ENCODE results near the gene PSMB9. TPM values are rescaled to one million over a fixed set of nuclear protein-coding genes. Genes with fewer than 3 reads are reported as not detected.

The PSMB9 gene
- total RNA-seq, 1 experiment from 2014 or later, result 120 TPM

DNA sequence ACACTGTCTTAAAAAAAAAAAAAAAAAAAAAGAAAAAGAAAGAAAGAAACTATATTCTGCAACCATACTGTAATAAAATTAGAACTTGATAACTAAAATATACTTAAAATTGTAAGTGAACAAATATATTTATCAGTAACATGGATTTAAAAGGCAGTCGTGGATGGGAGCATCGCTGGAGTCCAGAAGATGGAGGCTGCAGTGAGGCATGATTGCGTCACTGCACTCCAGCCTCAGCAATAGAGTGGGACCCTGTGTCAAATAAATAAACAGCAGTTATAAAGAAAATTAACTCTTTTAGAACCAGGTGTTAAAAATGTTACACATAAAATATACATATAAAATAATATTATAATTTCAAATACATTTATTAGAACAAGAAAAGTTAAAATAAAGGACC, 8.7 kb downstream of the PSMB9 start:
- H3K9me3 Mint-ChIP-seq (ENCODE audit: low read depth, unreplicated experiment), result no peaks in the 10 kb centered on the region
- H3K36me3 Mint-ChIP-seq (ENCODE audit: insufficient read depth, unreplicated experiment), result peaks cover 7% of the 10 kb centered on the region
- BruUV-seq (replicated peaks), result no TSS peak
- TF ChIP-seq, protein P1, sequence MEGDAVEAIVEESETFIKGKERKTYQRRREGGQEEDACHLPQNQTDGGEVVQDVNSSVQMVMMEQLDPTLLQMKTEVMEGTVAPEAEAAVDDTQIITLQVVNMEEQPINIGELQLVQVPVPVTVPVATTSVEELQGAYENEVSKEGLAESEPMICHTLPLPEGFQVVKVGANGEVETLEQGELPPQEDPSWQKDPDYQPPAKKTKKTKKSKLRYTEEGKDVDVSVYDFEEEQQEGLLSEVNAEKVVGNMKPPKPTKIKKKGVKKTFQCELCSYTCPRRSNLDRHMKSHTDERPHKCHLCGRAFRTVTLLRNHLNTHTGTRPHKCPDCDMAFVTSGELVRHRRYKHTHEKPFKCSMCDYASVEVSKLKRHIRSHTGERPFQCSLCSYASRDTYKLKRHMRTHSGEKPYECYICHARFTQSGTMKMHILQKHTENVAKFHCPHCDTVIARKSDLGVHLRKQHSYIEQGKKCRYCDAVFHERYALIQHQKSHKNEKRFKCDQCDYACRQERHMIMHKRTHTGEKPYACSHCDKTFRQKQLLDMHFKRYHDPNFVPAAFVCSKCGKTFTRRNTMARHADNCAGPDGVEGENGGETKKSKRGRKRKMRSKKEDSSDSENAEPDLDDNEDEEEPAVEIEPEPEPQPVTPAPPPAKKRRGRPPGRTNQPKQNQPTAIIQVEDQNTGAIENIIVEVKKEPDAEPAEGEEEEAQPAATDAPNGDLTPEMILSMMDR (IDR thresholded peaks at IDR 0.05; ENCODE audit: unreplicated experiment), result no peak
- CTCF ChIA-PET, result interaction anchor here (0.6 to 2.7 kb wide), 2 partner anchors 24 to 54 kb away, joined by 4 to 35 read pairs; partner anchors contain the start of gene TAP2
- no peaks in the 10 kb centered on the region for H3K27me3 Mint-ChIP-seq (ENCODE audit: unreplicated experiment)
- no peak for DNase-seq
- H3K4me1 Mint-ChIP-seq (ENCODE audit: low read depth, unreplicated experiment), result peaks cover 21% of the 10 kb centered on the region
- H3K27ac Mint-ChIP-seq (ENCODE audit: unreplicated experiment), result no peak overlapping the region
- intact Hi-C loops (cut with micrococcal nuclease; ENCODE audit: unreplicated experiment), result loop anchor here (10.0 kb wide), 1 partner anchor 448 kb away; no protein-coding TSS in a partner anchor
- no peak overlapping the region for H3K4me3 Mint-ChIP-seq (ENCODE audit: low read depth, unreplicated experiment)

DNA sequence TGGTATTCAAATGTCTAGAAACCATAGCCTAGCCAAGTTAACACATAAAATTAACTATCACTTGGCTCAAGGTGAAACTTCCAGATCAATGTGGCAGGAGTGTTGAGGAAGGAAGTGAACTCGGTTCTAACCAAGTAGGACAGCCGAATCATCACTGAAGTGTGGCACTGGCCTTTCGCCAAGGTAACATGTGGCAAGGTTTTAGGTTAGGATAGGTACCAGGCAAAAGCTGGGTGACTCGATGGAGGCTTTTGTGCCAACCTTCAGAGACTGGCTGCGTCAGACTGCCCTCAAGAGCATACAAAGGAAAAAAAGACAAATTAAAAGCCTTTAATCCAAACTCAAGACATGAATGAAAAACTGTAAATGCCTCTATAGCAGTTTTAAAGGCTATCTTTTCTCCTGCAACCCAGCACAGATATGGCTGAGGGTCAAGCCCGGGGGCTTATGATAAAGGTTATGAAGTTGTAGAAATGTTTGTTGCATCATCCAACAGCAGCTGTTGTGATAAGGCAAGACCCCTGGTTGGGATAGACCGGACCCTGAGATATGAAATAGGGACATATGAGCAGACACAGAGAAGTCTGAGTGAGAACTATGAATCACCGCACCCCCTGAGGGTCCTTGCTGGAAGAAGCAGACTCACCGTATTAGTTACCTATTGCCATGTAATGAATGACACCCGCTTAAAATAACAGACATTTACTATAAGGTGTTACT, 11.9 kb downstream of the PSMB9 start:
- H3K36me3 Mint-ChIP-seq (ENCODE audit: insufficient read depth, unreplicated experiment), result peaks cover 7% of the 10 kb centered on the region
- intact Hi-C loops (cut with micrococcal nuclease; ENCODE audit: unreplicated experiment), result loop anchor here (5.0 to 10.0 kb wide), 3 partner anchors 69 to 451 kb away; no protein-coding TSS in a partner anchor
- no peak overlapping the region for H3K27ac Mint-ChIP-seq (ENCODE audit: unreplicated experiment)
- TF ChIP-seq, protein P1 (IDR thresholded peaks at IDR 0.05; ENCODE audit: unreplicated experiment), result no peak
- DNase-seq, result no peak
- peaks cover 16% of the 10 kb centered on the region for H3K27me3 Mint-ChIP-seq (ENCODE audit: unreplicated experiment)
- H3K4me3 Mint-ChIP-seq (ENCODE audit: low read depth, unreplicated experiment), result no peak overlapping the region
- CTCF ChIA-PET, result no interaction called here
- H3K9me3 Mint-ChIP-seq (ENCODE audit: low read depth, unreplicated experiment), result no peaks in the 10 kb centered on the region
- BruUV-seq (replicated peaks), result no TSS peak
- peaks cover 25% of the 10 kb centered on the region for H3K4me1 Mint-ChIP-seq (ENCODE audit: low read depth, unreplicated experiment)

DNA sequence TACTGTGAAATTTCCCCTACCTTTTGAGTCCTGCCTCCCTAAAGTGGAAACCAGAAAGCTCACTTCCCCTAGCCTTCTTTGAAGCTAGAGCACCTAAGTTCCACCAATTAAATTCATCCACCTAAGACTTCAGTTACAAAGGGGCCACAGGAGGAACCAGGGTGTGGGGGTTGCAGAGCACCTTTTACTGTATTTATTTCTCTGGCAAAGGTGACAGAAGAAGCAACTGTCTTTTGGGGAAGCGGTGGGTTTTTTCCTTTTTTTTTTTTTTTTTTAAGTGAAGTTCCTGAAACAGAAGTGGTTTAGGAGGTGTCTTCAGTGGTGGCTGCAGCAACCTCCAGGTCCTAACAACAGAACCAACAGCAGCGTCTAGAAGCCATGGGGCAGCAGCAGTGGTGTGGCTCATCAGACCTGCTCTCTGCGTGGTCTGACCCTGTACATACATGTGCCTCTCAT, 13.1 kb downstream of the PSMB9 start:
- peaks cover 26% of the 10 kb centered on the region for H3K27me3 Mint-ChIP-seq (ENCODE audit: unreplicated experiment)

DNA sequence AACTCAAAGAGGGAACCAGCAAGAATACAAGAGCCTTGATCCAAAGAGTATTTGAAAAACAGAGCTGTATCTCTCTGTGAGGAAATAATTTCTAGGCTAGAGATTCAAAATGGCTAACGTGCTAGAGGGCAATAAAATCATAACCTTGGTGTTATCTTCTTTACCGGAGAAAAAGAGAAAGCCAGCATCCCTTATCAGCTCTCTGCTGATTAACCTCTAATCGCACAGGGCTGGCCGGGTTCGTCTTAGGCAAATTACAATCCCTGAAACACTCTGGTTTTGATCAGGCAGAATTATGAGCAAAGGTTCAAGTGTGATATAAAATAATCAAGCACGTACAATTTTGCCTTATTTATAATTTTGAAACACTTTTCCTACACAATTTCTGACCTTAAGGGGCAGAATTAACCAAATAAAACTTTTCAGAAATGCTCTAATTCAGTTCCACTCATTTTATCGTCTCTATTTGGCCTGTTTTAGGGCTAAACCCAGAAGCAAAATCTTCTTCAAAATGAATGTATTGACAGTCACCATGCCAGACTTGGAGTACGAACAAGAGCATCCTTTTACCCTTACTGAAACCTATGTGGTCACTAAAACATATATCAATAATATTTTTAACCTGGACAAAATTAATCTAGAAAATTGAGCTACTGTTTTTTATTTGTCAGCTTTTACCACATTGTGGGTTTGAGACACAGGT, 13.7 kb downstream of the PSMB9 start:
- peaks cover 26% of the 10 kb centered on the region for H3K27me3 Mint-ChIP-seq (ENCODE audit: unreplicated experiment)
- H3K9me3 Mint-ChIP-seq (ENCODE audit: low read depth, unreplicated experiment), result no peaks in the 10 kb centered on the region
- CTCF ChIA-PET, result interaction anchor here (0.6 to 4.4 kb wide), 23 partner anchors 9 to 470 kb away, joined by 3 to 171 read pairs (median 5); partner anchors contain the start of genes HLA-DMA, PSMB8, PSMB9 and TAP1
- no TSS peak for BruUV-seq (replicated peaks)
- DNase-seq, result no peak
- intact Hi-C loops (cut with micrococcal nuclease; ENCODE audit: unreplicated experiment), result loop anchor here (1.0 to 10.0 kb wide), 5 partner anchors 29 to 453 kb away; partner anchors contain the start of gene TAP2
- no peak overlapping the region for H3K4me3 Mint-ChIP-seq (ENCODE audit: low read depth, unreplicated experiment)
- TF ChIP-seq, protein P1 (IDR thresholded peaks at IDR 0.05; ENCODE audit: unreplicated experiment), result no peak
- H3K27ac Mint-ChIP-seq (ENCODE audit: unreplicated experiment), result no peak overlapping the region
- no peaks in the 10 kb centered on the region for H3K36me3 Mint-ChIP-seq (ENCODE audit: insufficient read depth, unreplicated experiment)
- peaks cover 9% of the 10 kb centered on the region for H3K4me1 Mint-ChIP-seq (ENCODE audit: low read depth, unreplicated experiment)

More for the DNA sequence above, 13.1 kb downstream of the PSMB9 start:
- CTCF ChIA-PET, result interaction anchor here (1.6 to 4.4 kb wide), 5 partner anchors 10 to 66 kb away, joined by 3 to 171 read pairs (median 31); partner anchors contain the start of genes PSMB9, TAP1 and TAP2
- BruUV-seq (replicated peaks), result no TSS peak
- TF ChIP-seq, protein P1 (IDR thresholded peaks at IDR 0.05; ENCODE audit: unreplicated experiment), result no peak
- no peaks in the 10 kb centered on the region for H3K9me3 Mint-ChIP-seq (ENCODE audit: low read depth, unreplicated experiment)
- H3K27ac Mint-ChIP-seq (ENCODE audit: unreplicated experiment), result no peak overlapping the region
- intact Hi-C loops (cut with micrococcal nuclease; ENCODE audit: unreplicated experiment), result loop anchor here (5.0 to 10.0 kb wide), 3 partner anchors 70 to 452 kb away; no protein-coding TSS in a partner anchor
- H3K4me3 Mint-ChIP-seq (ENCODE audit: low read depth, unreplicated experiment), result no peak overlapping the region
- H3K36me3 Mint-ChIP-seq (ENCODE audit: insufficient read depth, unreplicated experiment), result no peaks in the 10 kb centered on the region
- peaks cover 14% of the 10 kb centered on the region for H3K4me1 Mint-ChIP-seq (ENCODE audit: low read depth, unreplicated experiment)
- no peak for DNase-seq

Data from Calu3 (cell line).